SJCRH30 (cell line): ENCODE measurements around the gene ARID1B. TPM values are rescaled to one million over a fixed set of nuclear protein-coding genes. Genes with fewer than 3 reads are reported as not detected.
"Not testable (repeated sequence)": the region's sequence is repeated elsewhere in the genome, so short reads cannot be mapped to it uniquely, and the experiment has no call there.

Experiments used
- DNase-seq, 2 experiments: peaks; one replicate each; pipeline ENCODE4 v3.0.0-alpha.2; 2015 to 2020
- H3K27ac ChIP-seq: fragments of 250-450 bp; sonication (Bioruptor Pico); 2 replicates; pipeline ENCODE4 v1.5.1; 2020; ENCODE audit warnings: mild to moderate bottlenecking, moderate library complexity
- H3K27me3 ChIP-seq: fragments of 250-450 bp; sonication (Bioruptor Pico); 2 replicates; pipeline ENCODE4 v1.5.1; 2020; ENCODE audit warnings: mild to moderate bottlenecking, moderate library complexity
- H3K36me3 ChIP-seq: fragments of 250-450 bp; sonication (Bioruptor Pico); 2 replicates; pipeline ENCODE4 v1.5.1; 2020; ENCODE audit warnings: mild to moderate bottlenecking, moderate library complexity
- H3K4me1 ChIP-seq: fragments of 250-450 bp; sonication (Bioruptor Pico); 2 replicates; pipeline ENCODE4 v1.5.1; 2020; ENCODE audit warnings: mild to moderate bottlenecking, moderate library complexity
- H3K4me3 ChIP-seq: fragments of 250-450 bp; sonication (Bioruptor Pico); 2 replicates; pipeline ENCODE4 v1.5.1; 2020; ENCODE audit warnings: mild to moderate bottlenecking, moderate library complexity
- H3K9me3 ChIP-seq: fragments of 250-450 bp; sonication (Bioruptor Pico); replicated peaks from 2 replicates; pipeline ENCODE4 v1.5.1; 2020; ENCODE audit warnings: mild to moderate bottlenecking, moderate library complexity
- total RNA-seq: library from RNA; depleted of rRNA; stranded (reverse); fragments of >200 nt; shearing (Covaris generic); gene quantifications from 2 replicates; pipeline ENCODE4 v1.2.3, GENCODE V29; 2014

ARID1B gene
- total RNA-seq, 1 experiment from 2014 or later: 28.5 TPM

GRCh38 chr6:157143171-157143889 lies 366.2 kb downstream of the ARID1B start:
- H3K4me3 ChIP-seq: no peak overlapping the region
- H3K27me3 ChIP-seq: no peaks in the 10 kb centered on the region
- no peak overlapping the region for H3K27ac ChIP-seq
- DNase-seq: no peak
- H3K4me1 ChIP-seq: peaks cover 5% of the 10 kb centered on the region
- H3K9me3 ChIP-seq: no peaks in the 10 kb centered on the region
- peaks cover 10% of the 10 kb centered on the region for H3K36me3 ChIP-seq

DNA sequence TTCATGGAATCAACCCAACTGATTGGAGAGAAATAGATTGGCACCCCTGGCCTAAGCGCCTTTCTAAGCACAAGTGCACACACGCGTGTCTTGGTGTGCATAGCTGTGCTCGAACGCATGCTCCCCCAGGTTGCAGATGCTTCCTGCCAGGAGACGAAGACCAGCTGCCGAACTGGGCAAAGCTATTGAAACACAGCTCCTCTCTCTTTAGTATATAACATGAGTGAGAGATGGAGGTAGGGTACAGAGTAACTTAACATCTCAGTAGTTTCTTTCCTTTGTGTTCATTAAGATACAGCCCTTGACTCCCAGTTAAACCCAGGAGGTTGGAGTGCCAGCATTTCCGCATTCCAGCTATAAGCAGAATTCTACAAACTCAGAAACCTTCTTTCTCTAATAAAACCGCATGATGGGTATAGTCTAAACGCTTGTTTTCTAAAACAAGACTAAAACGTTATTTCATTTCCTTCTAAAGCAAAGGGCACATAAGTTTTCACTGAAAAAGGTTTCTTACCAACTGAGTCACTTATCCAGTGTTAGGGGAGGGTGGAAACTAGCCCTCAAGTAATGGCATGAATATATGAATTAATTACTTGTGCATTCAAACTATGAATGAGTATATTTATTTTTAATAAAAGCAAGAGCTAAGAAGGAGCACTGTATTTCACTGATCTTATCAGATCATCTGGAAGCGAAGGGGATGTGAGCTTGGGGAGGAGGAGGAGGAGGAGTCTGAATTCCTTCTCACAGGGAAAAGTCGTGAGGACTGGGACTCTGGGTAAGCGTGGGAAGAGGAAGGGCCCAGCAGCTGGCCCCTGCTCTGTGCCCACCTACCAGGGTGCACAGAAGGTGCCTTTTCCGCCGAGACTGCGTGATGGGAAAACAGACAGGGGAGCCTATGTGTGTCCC lies 367.0 kb downstream of the ARID1B start:
- Histone ChIP-seq H3K9me3 (no peaks in the 10 kb centered on the region), H3K27me3 (no peaks in the 10 kb centered on the region), H3K36me3 (peaks cover 10% of the 10 kb centered on the region), H3K4me1 (peaks cover 12% of the 10 kb centered on the region), H3K4me3 (no peak overlapping the region), H3K27ac (no peak overlapping the region)
- no peak for DNase-seq

- no peak for DNase-seq
- H3K4me1 ChIP-seq: peaks cover 21% of the 10 kb centered on the region
Observed at GRCh38 chr6:157144859-157145568, 367.8 kb downstream of the ARID1B start.

DNA sequence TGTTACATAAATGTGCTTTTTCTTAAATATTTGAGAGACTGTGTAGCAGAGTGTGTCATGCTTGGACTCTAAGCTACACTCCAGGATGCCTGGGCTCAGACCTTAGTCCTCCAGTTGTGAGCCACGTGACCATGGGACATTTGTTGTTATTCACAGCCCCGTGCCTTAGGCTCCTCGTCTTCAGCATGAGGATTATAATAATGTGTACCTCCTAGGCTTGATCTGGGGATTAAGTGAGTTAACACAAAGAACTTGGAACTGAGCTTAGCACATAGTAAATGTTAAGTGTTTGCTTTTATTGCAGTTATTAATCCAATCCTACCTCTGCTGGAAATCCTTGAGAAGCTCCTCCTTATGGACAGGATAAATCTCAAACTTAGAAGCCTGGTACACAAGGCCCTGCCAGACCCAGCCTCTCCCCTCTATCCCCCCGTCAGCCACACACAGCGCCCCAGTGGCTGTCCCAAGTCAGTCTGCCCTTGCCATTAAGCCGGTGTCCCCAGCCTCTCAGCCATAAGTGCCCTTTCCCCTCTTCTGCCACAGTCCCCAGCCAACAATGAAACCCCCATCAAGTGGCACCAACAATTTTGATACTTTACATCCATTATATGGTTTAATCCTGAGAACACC lies 368.6 kb downstream of the ARID1B start:
- Histone ChIP-seq H3K9me3 (no peaks in the 10 kb centered on the region), H3K4me3 (no peak overlapping the region), H3K27ac (no peak overlapping the region), H3K4me1 (peaks cover 24% of the 10 kb centered on the region), H3K27me3 (no peaks in the 10 kb centered on the region), H3K36me3 (peaks cover 8% of the 10 kb centered on the region)
- no peak for DNase-seq

More at GRCh38 chr6:157144859-157145568, 367.8 kb downstream of the ARID1B start:
- Histone ChIP-seq H3K4me3 (no peak overlapping the region), H3K36me3 (peaks cover 10% of the 10 kb centered on the region), H3K27me3 (no peaks in the 10 kb centered on the region), H3K27ac (no peak overlapping the region), H3K9me3 (no peaks in the 10 kb centered on the region)

DNA sequence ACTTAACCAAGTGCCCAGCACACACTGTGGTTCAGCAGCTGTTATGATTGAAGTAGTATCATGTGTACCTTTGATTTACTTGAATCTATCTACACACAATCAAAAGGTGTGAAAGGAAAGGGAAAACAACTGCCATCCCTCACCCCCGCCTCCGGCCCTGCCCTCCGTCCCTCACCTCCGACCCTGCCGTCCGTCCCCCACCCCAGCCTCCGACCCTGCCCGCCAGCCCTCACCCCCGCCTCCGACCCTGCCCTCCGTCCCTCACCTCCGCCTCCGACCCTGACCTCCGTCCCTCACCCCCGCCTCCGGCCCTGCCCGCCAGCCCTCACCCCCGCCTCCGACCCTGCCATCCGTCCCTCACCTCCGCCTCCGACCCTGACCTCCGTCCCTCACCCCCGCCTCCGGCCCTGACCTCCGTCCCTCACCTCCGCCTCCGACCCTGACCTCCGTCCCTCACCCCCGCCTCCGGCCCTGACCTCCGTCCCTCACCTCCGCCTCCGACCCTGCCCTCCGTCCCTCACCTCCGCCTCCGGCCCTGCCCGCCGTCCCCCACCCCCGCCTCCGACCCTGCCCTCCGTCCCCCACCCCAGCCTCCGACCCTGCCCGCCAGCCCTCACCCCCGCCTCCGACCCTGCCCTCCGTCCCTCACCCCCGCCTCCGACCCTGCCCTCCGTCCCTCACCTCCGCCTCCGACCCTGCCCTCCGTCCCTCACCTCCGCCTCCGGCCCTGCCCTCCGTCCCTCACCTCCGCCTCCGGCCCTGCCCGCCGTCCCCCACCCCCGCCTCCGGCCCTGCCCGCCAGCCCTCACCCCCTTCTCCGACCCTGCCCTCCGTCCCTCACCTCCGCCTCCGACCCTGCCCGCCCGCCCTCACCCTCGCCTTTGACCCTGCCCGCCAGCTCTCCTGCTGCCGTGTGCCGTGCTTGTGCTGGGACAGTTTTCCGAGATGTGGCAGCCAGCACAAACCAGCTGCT lies 370.2 kb downstream of the ARID1B start:
- H3K27ac ChIP-seq: peak overlapping the region; percentile 93
- H3K36me3 ChIP-seq, H3K9me3 ChIP-seq, H3K4me3 ChIP-seq, H3K27me3 ChIP-seq, DNase-seq: not testable (repeated sequence)
- H3K4me1 ChIP-seq: peaks cover 39% of the 10 kb centered on the region

DNA sequence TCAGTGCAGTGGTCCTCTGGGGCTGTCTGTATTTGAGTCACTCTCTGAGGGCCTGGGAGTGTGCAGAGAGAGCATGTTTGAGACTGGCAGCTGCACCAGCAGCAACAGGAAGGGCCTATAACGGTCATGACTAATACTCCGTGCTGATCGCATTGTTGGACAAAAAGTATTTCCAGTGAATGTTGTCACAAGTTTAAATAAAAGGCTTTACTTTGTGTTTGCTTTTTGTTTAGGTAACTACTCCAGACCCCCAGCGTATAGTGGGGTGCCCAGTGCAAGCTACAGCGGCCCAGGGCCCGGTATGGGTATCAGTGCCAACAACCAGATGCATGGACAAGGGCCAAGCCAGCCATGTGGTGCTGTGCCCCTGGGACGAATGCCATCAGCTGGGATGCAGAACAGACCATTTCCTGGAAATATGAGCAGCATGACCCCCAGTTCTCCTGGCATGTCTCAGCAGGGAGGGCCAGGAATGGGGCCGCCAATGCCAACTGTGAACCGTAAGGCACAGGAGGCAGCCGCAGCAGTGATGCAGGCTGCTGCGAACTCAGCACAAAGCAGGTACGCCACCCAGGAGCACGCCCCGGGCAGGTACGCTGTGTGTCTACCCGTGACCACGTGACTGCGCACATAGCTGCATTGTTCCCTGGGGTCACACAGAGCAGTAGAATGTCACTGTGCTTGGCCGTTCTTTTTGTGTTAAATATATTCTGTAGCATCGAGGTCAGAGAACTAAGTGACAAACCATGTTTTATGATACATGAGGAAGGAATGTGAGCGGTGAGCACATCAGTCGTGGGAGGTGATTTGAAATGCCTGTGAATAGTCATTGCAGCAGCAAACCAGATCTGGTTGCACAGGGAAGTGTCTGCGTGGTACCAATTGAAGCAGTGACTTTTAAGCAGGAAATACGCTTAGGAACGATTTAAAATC lies 371.5 kb downstream of the ARID1B start:
- Histone ChIP-seq H3K27ac (peak overlapping the region; percentile 93), H3K9me3 (no peaks in the 10 kb centered on the region), H3K36me3 (no peaks in the 10 kb centered on the region), H3K4me1 (peaks cover 43% of the 10 kb centered on the region), H3K27me3 (no peaks in the 10 kb centered on the region), H3K4me3 (peak overlapping the region; percentile 23)
- DNase-seq: peak; percentile 82 to 84

GRCh38 chr6:157150076-157150475 lies 372.9 kb downstream of the ARID1B start:
- Histone ChIP-seq H3K27ac (peak overlapping the region; percentile 93), H3K27me3 (no peaks in the 10 kb centered on the region), H3K36me3 (no peaks in the 10 kb centered on the region), H3K4me1 (peaks cover 43% of the 10 kb centered on the region), H3K4me3 (no peak overlapping the region), H3K9me3 (no peaks in the 10 kb centered on the region)
- DNase-seq: no peak

GRCh38 chr6:157151029-157151428 lies 373.9 kb downstream of the ARID1B start:
- no peak for DNase-seq
- Histone ChIP-seq H3K27ac (no peak overlapping the region), H3K4me1 (peaks cover 43% of the 10 kb centered on the region), H3K36me3 (no peaks in the 10 kb centered on the region), H3K4me3 (no peak overlapping the region), H3K9me3 (no peaks in the 10 kb centered on the region), H3K27me3 (no peaks in the 10 kb centered on the region)

GRCh38 chr6:157151989-157152388 lies 374.8 kb downstream of the ARID1B start:
- no peak overlapping the region for H3K4me3 ChIP-seq
- H3K36me3 ChIP-seq: no peaks in the 10 kb centered on the region
- no peak overlapping the region for H3K27ac ChIP-seq
- H3K9me3 ChIP-seq: no peaks in the 10 kb centered on the region
- peaks cover 43% of the 10 kb centered on the region for H3K4me1 ChIP-seq
- DNase-seq: peak; percentile 54 to 81
- H3K27me3 ChIP-seq: no peaks in the 10 kb centered on the region

DNA sequence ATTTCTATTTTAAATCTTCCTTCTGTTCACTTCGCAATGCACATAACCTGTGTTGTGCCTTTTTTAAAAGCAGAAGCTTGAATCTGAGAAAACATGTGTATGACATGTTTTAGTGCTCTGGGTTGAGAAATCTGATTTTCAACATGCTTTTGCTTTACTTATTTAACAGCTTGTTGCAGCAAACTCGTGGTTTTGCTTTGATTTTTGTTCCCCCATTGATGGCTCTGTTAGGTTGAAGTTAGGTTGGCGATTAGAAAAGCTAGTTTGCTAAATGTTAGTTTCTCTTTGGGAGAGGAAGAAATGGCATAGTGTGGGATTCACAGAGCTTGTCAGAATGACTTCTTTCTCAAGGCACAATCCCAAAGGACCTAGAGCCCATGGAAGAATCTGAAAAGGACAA lies 375.4 kb downstream of the ARID1B start:
- no peak overlapping the region for H3K4me3 ChIP-seq
- H3K27ac ChIP-seq: no peak overlapping the region
- no peaks in the 10 kb centered on the region for H3K9me3 ChIP-seq
- no peak for DNase-seq
- no peaks in the 10 kb centered on the region for H3K27me3 ChIP-seq
- no peaks in the 10 kb centered on the region for H3K36me3 ChIP-seq
- peaks cover 43% of the 10 kb centered on the region for H3K4me1 ChIP-seq

DNA sequence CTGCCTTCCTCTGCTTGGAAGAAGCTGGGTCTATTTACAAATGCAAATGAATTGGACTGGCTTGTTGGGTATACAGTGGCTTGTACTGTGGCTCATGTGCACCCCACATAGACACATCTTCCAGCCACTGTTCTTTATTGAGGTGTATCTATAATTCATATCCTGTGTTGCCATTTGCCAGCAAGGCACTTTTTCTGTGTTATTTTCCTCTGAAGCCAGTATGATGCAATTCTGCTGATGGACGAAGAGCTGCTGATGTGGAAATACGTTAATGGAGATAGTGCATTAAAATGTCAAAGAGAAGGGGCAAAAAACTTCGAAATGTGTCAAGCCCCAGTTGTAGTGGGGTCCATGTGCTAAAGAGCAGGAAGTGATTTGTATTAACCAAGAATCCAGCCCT lies 378.6 kb downstream of the ARID1B start:
- no peak for DNase-seq

GRCh38 chr6:157157258-157157657 lies 380.1 kb downstream of the ARID1B start:
- Histone ChIP-seq H3K9me3 (no peaks in the 10 kb centered on the region), H3K27me3 (no peaks in the 10 kb centered on the region)
- no peak for DNase-seq

More for the DNA sequence above, 378.6 kb downstream of the ARID1B start:
- Histone ChIP-seq H3K4me1 (peaks cover 24% of the 10 kb centered on the region), H3K9me3 (no peaks in the 10 kb centered on the region), H3K4me3 (no peak overlapping the region), H3K27me3 (no peaks in the 10 kb centered on the region), H3K27ac (no peak overlapping the region), H3K36me3 (no peaks in the 10 kb centered on the region)

GRCh38 chr6:157158456-157158855 lies 381.3 kb downstream of the ARID1B start:
- no peak for DNase-seq
- Histone ChIP-seq H3K4me3 (no peak overlapping the region), H3K27ac (no peak overlapping the region), H3K36me3 (no peaks in the 10 kb centered on the region), H3K27me3 (no peaks in the 10 kb centered on the region), H3K4me1 (peaks cover 27% of the 10 kb centered on the region), H3K9me3 (no peaks in the 10 kb centered on the region)

More at GRCh38 chr6:157157258-157157657, 380.1 kb downstream of the ARID1B start:
- Histone ChIP-seq H3K27ac (no peak overlapping the region), H3K4me1 (peaks cover 25% of the 10 kb centered on the region), H3K4me3 (no peak overlapping the region), H3K36me3 (no peaks in the 10 kb centered on the region)
